GDM1 (cell line): Measurements from ENCODE around the gene FBRSL1.
"Not testable (repeated sequence)": the region's sequence is repeated elsewhere in the genome, so short reads cannot be mapped to it uniquely, and the experiment has no call there.

Source experiments
- DNase-seq: peaks from one replicate; lab custom pipeline; 2025; lab: John Stamatoyannopoulos, UW

FBRSL1 gene

GRCh38 chr12:132471011-132471857 is 18.7 kb upstream of the FBRSL1 start:
- DNase-seq: peak; percentile 90

- no peak for DNase-seq
Observed at GRCh38 chr12:132471858-132472255, 18.1 kb upstream of the FBRSL1 start.

- DNase-seq: no peak
Observed at GRCh38 chr12:132472386-132472785, 17.6 kb upstream of the FBRSL1 start.

- DNase-seq: no peak
Observed at GRCh38 chr12:132474237-132474741, 15.7 kb upstream of the FBRSL1 start.

GRCh38 chr12:132474799-132475303 is 15.1 kb upstream of the FBRSL1 start:
- not testable (repeated sequence) for DNase-seq

- no peak for DNase-seq
Observed at GRCh38 chr12:132475304-132476037, 14.5 kb upstream of the FBRSL1 start.

GRCh38 chr12:132476038-132476414 is 13.9 kb upstream of the FBRSL1 start:
- DNase-seq: no peak

- no peak for DNase-seq
Observed at GRCh38 chr12:132476421-132476820, 13.5 kb upstream of the FBRSL1 start.

GRCh38 chr12:132477017-132477702 is 12.8 kb upstream of the FBRSL1 start:
- no peak for DNase-seq

GRCh38 chr12:132477703-132478432 is 12.1 kb upstream of the FBRSL1 start:
- no peak for DNase-seq

GRCh38 chr12:132478433-132478803 is 11.5 kb upstream of the FBRSL1 start:
- DNase-seq: no peak

GRCh38 chr12:132478845-132479244 is 11.1 kb upstream of the FBRSL1 start:
- no peak for DNase-seq

GRCh38 chr12:132479291-132479690 is 10.7 kb upstream of the FBRSL1 start:
- DNase-seq: no peak

- DNase-seq: no peak
Observed at GRCh38 chr12:132479938-132480622, 9.9 kb upstream of the FBRSL1 start.

GRCh38 chr12:132480623-132481132 is 9.3 kb upstream of the FBRSL1 start:
- no peak for DNase-seq

- no peak for DNase-seq
Observed at GRCh38 chr12:132481345-132481744, 8.6 kb upstream of the FBRSL1 start.

- no peak for DNase-seq
Observed at GRCh38 chr12:132481771-132482745, 7.9 kb upstream of the FBRSL1 start.

GRCh38 chr12:132482771-132483170 is 7.2 kb upstream of the FBRSL1 start:
- no peak for DNase-seq

- DNase-seq: no peak
Observed at GRCh38 chr12:132483208-132483607, 6.7 kb upstream of the FBRSL1 start.

GRCh38 chr12:132483612-132484011 is 6.3 kb upstream of the FBRSL1 start:
- DNase-seq: no peak
